ENCODE measurements around the gene PNO1. TPM values are rescaled to one million over a fixed set of nuclear protein-coding genes. Genes with fewer than 3 reads are reported as not detected.

PNO1 gene
- total and polyA plus RNA-seq, 2 donors (not counting 3 experiments of a cell fraction or from before 2014, with no cell fraction given): 9.4 to 25.6 TPM

DNA sequence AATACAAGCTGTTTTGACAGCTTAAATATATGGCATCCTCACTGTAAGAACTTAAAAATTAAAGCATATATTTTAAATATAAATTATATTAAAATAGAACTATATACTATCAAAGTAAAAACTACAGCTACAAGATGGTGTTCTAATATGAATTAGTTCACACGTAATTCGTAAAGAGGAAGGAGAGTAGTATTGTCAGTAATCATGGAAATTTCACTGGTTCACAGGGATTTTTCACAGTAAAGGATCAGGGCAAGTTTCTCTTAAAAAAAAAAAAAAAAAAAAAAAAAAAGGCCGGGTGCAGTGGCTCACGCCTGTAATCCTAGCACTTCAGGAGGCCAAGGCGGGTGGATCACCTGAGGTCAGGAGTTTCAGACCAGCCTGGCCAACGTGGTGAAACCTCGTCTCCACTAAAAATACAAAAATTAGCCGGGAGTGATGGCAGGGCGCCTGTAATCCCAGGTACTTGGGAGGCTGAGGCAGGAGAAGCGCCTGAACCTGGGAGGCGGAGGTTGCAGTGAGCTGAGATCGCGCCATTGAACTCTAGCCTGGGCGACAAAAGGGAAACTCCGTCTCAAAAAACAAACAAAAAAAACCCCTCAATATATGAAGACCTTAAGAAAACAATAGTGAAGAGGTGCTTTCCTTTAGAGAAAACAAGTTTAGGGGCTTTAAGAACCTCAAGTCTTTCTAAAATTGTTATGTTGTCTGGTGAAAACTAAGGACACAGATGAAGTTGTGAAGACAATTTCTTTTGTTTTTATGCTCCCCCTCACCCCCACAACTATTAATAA, 32.5 kb downstream of the PNO1 start:
- DNase-seq (ENCODE audit: low read depth, low spot score): no peak
- no TSS peak for BruUV-seq (replicated peaks)
- CTCF ChIA-PET: interaction anchor here (0.6 kb wide), 1 partner anchor 61 kb away, joined by 3 read pairs; no protein-coding TSS in a partner anchor

More for the DNA sequence above, 32.5 kb downstream of the PNO1 start:
- dilution Hi-C loops (cut with MboI; ENCODE audit: extremely low pct_ligation_motif_present, low sequenced_read_pairs): no loop called here
- intact Hi-C loops (cut with micrococcal nuclease): no loop called here
- Histone ChIP-seq H3K27me3 (ENCODE audit: control insufficient read depth in 2 of 2, insufficient read depth in 2 of 2, low read length in 2 of 2) (no peaks in the 10 kb centered on the region), H3K4me3 (replicated peaks in 1 of 3; ENCODE audit: insufficient read depth in 1 of 3, low read depth in 1 of 3, low read length in 3 of 3) (no peak overlapping the region), H3K79me2 (ENCODE audit: control insufficient read depth, insufficient read depth, low read length) (peaks cover 88% of the 10 kb centered on the region), H4K20me1 (replicated peaks; ENCODE audit: control insufficient read depth, extremely low read depth, insufficient read depth, low read length) (peaks cover 10% of the 10 kb centered on the region), H3K4me1 (ENCODE audit: control insufficient read depth, extremely low read depth, insufficient read depth, low read length) (peaks cover 30% of the 10 kb centered on the region), H2AFZ (ENCODE audit: low read depth, low read length) (no peak overlapping the region), H3K9me1 (replicated peaks; ENCODE audit: control insufficient read depth, extremely low read depth, insufficient read depth, low read length) (no peaks in the 10 kb centered on the region), H3K4me2 (ENCODE audit: insufficient read depth, low read length) (no peak overlapping the region), H3K36me3 (ENCODE audit: control insufficient read depth in 2 of 2, extremely low read depth in 1 of 2, insufficient read depth in 2 of 2, low read length in 2 of 2) (peaks cover 2 to 9% of the 10 kb centered on the region in 2 experiments), H3K9ac (replicated peaks; ENCODE audit: extremely low read depth, insufficient read depth, low read length) (no peak overlapping the region), H3K9me3 (replicated peaks; ENCODE audit: control insufficient read depth, insufficient read depth, low read length) (no peaks in the 10 kb centered on the region), H3K27ac (ENCODE audit: insufficient read depth, low read depth, low read length) (no peak overlapping the region)
- POLR2A ChIA-PET: no interaction called here
- TF ChIP-seq, protein P1, sequence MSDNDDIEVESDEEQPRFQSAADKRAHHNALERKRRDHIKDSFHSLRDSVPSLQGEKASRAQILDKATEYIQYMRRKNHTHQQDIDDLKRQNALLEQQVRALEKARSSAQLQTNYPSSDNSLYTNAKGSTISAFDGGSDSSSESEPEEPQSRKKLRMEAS (IDR thresholded peaks at IDR 0.05; ENCODE audit: insufficient read depth, insufficient read length): no peak
- TF ChIP-seq POLR2A (IDR thresholded peaks at IDR 0.05; ENCODE audit: low read depth, low read length) (no peak), JUN (IDR thresholded peaks at IDR 0.05; ENCODE audit: borderline replicate concordance, insufficient read depth, insufficient read length, low read depth) (no peak), MYC (IDR thresholded peaks at IDR 0.05; ENCODE audit: low read depth, low read length) (no peak), EZH2 (IDR thresholded peaks at IDR 0.05; ENCODE audit: borderline replicate concordance, low read depth, low read length, severe bottlenecking) (no peak), FOS (IDR thresholded peaks at IDR 0.05; ENCODE audit: borderline replicate concordance, insufficient read depth, low read length) (no peak), POLR2AphosphoS5 (IDR thresholded peaks at IDR 0.05; ENCODE audit: insufficient read depth, low read depth, low read length) (no peak), GATA2 (IDR thresholded peaks at IDR 0.05; ENCODE audit: insufficient read depth, insufficient read length, low read depth, low read length) (no peak)
- TF ChIP-seq, protein P2, sequence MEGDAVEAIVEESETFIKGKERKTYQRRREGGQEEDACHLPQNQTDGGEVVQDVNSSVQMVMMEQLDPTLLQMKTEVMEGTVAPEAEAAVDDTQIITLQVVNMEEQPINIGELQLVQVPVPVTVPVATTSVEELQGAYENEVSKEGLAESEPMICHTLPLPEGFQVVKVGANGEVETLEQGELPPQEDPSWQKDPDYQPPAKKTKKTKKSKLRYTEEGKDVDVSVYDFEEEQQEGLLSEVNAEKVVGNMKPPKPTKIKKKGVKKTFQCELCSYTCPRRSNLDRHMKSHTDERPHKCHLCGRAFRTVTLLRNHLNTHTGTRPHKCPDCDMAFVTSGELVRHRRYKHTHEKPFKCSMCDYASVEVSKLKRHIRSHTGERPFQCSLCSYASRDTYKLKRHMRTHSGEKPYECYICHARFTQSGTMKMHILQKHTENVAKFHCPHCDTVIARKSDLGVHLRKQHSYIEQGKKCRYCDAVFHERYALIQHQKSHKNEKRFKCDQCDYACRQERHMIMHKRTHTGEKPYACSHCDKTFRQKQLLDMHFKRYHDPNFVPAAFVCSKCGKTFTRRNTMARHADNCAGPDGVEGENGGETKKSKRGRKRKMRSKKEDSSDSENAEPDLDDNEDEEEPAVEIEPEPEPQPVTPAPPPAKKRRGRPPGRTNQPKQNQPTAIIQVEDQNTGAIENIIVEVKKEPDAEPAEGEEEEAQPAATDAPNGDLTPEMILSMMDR (IDR thresholded peaks at IDR 0.05; ENCODE audit: extremely low read depth in 1 of 2, insufficient read depth in 1 of 2, low read depth in 1 of 2, low read length in 2 of 2): no peak
- no peak for FAIRE-seq
